ENCODE data around the gene AKR1B1.

Gene AKR1B1

DNA sequence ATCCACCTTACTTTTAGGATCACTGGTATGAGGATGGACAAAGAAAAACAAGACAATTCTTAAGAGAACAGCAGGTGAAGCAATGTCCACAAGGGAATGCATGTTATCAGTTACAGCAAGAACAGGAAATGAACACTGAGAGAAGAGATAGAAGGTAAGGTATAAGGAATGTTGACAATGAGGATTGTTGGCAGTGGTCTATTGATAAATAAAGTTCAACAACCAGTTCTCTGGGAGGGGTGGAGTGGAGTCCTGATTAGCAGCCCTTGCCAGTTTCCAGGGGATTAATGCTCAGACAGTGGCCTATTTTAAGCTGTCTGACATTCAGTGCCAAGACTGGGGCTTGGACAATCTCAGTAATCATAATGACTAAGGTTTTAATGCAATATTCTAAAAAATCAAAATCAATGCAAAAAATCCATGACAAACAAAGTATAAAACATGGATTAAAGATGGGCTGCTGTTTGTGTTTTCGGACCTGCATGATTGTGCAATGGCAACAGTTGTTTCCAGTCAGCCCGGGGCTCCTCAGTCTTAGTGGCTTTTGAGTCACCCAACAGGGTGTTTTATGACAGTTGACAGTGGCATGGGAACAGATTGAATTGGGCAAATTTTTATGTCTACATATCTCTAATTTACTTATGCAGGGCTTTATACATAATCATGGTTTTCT is 13.8 kb upstream of the AKR1B1 start:
- H3K27ac ChIP-seq (ENCODE audit: extremely low read depth, low read depth, low read length): no peak overlapping the region
- H3K4me1 ChIP-seq (ENCODE audit: control insufficient read depth, insufficient read depth, low read length): no peaks in the 10 kb centered on the region
- TF ChIP-seq BCL11B (tag by site-specific recombination; IDR thresholded peaks at IDR 0.05; ENCODE audit: low read depth) (no peak), MEIS1 (CRISPR knock-in tag; IDR thresholded peaks at IDR 0.05; ENCODE audit: borderline replicate concordance) (no peak), ZBTB17 (tag by site-specific recombination; IDR thresholded peaks at IDR 0.05) (no peak), ZNF10 (tag by site-specific recombination; IDR thresholded peaks at IDR 0.05) (no peak), ZNF112 (tag by site-specific recombination; IDR thresholded peaks at IDR 0.05) (no peak), KLF1 (tag by site-specific recombination; IDR thresholded peaks at IDR 0.05) (no peak), ZNF660 (tag by site-specific recombination; IDR thresholded peaks at IDR 0.05) (no peak), ZNF404 (tag by site-specific recombination; IDR thresholded peaks at IDR 0.05) (no peak), ZNF266 (tag by site-specific recombination; IDR thresholded peaks at IDR 0.05; ENCODE audit: low read depth) (no peak), ZNF155 (tag by site-specific recombination; IDR thresholded peaks at IDR 0.05) (no peak), ZFP3 (tag by site-specific recombination; IDR thresholded peaks at IDR 0.05; ENCODE audit: low read depth) (no peak), ZNF791 (tag by site-specific recombination; IDR thresholded peaks at IDR 0.05) (no peak)
- TF ChIP-seq, protein P1, sequence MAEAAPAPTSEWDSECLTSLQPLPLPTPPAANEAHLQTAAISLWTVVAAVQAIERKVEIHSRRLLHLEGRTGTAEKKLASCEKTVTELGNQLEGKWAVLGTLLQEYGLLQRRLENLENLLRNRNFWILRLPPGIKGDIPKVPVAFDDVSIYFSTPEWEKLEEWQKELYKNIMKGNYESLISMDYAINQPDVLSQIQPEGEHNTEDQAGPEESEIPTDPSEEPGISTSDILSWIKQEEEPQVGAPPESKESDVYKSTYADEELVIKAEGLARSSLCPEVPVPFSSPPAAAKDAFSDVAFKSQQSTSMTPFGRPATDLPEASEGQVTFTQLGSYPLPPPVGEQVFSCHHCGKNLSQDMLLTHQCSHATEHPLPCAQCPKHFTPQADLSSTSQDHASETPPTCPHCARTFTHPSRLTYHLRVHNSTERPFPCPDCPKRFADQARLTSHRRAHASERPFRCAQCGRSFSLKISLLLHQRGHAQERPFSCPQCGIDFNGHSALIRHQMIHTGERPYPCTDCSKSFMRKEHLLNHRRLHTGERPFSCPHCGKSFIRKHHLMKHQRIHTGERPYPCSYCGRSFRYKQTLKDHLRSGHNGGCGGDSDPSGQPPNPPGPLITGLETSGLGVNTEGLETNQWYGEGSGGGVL (tag by site-specific recombination; IDR thresholded peaks at IDR 0.05): no peak
- TF ChIP-seq, protein P2, sequence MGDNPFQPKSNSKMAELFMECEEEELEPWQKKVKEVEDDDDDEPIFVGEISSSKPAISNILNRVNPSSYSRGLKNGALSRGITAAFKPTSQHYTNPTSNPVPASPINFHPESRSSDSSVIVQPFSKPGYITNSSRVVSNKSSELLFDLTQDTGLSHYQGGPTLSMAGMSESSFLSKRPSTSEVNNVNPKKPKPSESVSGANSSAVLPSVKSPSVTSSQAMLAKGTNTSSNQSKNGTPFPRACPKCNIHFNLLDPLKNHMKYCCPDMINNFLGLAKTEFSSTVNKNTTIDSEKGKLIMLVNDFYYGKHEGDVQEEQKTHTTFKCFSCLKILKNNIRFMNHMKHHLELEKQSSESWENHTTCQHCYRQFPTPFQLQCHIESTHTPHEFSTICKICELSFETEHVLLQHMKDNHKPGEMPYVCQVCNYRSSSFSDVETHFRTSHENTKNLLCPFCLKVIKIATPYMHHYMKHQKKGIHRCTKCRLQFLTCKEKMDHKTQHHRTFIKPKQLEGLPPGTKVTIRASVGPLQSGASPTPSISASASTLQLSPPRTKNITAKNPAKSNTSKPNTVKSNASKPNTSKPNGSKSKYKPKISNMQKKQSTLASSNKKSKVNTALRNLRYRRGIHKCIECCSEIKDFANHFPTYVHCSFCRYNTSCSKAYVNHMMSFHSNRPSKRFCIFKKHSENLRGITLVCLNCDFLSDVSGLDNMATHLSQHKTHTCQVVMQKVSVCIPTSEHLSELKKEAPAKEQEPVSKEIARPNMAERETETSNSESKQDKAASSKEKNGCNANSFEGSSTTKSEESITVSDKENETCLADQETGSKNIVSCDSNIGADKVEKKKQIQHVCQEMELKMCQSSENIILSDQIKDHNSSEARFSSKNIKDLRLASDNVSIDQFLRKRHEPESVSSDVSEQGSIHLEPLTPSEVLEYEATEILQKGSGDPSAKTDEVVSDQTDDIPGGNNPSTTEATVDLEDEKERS (tag by site-specific recombination; IDR thresholded peaks at IDR 0.05): no peak
- TF ChIP-seq, protein P3, sequence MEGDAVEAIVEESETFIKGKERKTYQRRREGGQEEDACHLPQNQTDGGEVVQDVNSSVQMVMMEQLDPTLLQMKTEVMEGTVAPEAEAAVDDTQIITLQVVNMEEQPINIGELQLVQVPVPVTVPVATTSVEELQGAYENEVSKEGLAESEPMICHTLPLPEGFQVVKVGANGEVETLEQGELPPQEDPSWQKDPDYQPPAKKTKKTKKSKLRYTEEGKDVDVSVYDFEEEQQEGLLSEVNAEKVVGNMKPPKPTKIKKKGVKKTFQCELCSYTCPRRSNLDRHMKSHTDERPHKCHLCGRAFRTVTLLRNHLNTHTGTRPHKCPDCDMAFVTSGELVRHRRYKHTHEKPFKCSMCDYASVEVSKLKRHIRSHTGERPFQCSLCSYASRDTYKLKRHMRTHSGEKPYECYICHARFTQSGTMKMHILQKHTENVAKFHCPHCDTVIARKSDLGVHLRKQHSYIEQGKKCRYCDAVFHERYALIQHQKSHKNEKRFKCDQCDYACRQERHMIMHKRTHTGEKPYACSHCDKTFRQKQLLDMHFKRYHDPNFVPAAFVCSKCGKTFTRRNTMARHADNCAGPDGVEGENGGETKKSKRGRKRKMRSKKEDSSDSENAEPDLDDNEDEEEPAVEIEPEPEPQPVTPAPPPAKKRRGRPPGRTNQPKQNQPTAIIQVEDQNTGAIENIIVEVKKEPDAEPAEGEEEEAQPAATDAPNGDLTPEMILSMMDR (tag by site-specific recombination; IDR thresholded peaks at IDR 0.05): no peak
- TF ChIP-seq, protein P4, sequence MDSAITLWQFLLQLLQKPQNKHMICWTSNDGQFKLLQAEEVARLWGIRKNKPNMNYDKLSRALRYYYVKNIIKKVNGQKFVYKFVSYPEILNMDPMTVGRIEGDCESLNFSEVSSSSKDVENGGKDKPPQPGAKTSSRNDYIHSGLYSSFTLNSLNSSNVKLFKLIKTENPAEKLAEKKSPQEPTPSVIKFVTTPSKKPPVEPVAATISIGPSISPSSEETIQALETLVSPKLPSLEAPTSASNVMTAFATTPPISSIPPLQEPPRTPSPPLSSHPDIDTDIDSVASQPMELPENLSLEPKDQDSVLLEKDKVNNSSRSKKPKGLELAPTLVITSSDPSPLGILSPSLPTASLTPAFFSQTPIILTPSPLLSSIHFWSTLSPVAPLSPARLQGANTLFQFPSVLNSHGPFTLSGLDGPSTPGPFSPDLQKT (IDR thresholded peaks at IDR 0.05; ENCODE audit: borderline replicate concordance, low read depth, low read length): no peak
- TF ChIP-seq, protein P5, sequence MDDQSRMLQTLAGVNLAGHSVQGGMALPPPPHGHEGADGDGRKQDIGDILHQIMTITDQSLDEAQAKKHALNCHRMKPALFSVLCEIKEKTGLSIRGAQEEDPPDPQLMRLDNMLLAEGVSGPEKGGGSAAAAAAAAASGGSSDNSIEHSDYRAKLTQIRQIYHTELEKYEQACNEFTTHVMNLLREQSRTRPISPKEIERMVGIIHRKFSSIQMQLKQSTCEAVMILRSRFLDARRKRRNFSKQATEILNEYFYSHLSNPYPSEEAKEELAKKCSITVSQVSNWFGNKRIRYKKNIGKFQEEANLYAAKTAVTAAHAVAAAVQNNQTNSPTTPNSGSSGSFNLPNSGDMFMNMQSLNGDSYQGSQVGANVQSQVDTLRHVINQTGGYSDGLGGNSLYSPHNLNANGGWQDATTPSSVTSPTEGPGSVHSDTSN (CRISPR knock-in tag; IDR thresholded peaks at IDR 0.05): no peak
- TF ChIP-seq, protein P6, sequence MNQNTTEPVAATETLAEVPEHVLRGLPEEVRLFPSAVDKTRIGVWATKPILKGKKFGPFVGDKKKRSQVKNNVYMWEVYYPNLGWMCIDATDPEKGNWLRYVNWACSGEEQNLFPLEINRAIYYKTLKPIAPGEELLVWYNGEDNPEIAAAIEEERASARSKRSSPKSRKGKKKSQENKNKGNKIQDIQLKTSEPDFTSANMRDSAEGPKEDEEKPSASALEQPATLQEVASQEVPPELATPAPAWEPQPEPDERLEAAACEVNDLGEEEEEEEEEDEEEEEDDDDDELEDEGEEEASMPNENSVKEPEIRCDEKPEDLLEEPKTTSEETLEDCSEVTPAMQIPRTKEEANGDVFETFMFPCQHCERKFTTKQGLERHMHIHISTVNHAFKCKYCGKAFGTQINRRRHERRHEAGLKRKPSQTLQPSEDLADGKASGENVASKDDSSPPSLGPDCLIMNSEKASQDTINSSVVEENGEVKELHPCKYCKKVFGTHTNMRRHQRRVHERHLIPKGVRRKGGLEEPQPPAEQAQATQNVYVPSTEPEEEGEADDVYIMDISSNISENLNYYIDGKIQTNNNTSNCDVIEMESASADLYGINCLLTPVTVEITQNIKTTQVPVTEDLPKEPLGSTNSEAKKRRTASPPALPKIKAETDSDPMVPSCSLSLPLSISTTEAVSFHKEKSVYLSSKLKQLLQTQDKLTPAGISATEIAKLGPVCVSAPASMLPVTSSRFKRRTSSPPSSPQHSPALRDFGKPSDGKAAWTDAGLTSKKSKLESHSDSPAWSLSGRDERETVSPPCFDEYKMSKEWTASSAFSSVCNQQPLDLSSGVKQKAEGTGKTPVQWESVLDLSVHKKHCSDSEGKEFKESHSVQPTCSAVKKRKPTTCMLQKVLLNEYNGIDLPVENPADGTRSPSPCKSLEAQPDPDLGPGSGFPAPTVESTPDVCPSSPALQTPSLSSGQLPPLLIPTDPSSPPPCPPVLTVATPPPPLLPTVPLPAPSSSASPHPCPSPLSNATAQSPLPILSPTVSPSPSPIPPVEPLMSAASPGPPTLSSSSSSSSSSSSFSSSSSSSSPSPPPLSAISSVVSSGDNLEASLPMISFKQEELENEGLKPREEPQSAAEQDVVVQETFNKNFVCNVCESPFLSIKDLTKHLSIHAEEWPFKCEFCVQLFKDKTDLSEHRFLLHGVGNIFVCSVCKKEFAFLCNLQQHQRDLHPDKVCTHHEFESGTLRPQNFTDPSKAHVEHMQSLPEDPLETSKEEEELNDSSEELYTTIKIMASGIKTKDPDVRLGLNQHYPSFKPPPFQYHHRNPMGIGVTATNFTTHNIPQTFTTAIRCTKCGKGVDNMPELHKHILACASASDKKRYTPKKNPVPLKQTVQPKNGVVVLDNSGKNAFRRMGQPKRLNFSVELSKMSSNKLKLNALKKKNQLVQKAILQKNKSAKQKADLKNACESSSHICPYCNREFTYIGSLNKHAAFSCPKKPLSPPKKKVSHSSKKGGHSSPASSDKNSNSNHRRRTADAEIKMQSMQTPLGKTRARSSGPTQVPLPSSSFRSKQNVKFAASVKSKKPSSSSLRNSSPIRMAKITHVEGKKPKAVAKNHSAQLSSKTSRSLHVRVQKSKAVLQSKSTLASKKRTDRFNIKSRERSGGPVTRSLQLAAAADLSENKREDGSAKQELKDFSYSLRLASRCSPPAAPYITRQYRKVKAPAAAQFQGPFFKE (tag by site-specific recombination; IDR thresholded peaks at IDR 0.05; ENCODE audit: borderline replicate concordance): no peak
- TF ChIP-seq, protein P7, sequence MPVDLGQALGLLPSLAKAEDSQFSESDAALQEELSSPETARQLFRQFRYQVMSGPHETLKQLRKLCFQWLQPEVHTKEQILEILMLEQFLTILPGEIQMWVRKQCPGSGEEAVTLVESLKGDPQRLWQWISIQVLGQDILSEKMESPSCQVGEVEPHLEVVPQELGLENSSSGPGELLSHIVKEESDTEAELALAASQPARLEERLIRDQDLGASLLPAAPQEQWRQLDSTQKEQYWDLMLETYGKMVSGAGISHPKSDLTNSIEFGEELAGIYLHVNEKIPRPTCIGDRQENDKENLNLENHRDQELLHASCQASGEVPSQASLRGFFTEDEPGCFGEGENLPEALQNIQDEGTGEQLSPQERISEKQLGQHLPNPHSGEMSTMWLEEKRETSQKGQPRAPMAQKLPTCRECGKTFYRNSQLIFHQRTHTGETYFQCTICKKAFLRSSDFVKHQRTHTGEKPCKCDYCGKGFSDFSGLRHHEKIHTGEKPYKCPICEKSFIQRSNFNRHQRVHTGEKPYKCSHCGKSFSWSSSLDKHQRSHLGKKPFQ (tag by site-specific recombination; IDR thresholded peaks at IDR 0.05): no peak
- H3K9me3 ChIP-seq (ENCODE audit: control insufficient read depth, insufficient read depth, low read depth, low read length): no peaks in the 10 kb centered on the region
- ChIA-PET POLR2A (no interaction called here), CTCF (interaction anchor here (1.1 kb wide), 1 partner anchor 13 kb away, joined by 3 read pairs; no protein-coding TSS in a partner anchor)
- H3K4me3 ChIP-seq (ENCODE audit: low read depth, low read length): no peak overlapping the region
- no peaks in the 10 kb centered on the region for H3K36me3 ChIP-seq (ENCODE audit: control insufficient read depth in 2 of 2, insufficient read depth in 1 of 2, low read length in 2 of 2)
